Esophagus squamous epithelium (tissue), 5 donors: Measurements from ENCODE around the gene SCAMP2. TPM values are rescaled to one million over a fixed set of nuclear protein-coding genes. Genes with fewer than 3 reads are reported as not detected.
"Not testable (repeated sequence)": the region's sequence is repeated elsewhere in the genome, so short reads cannot be mapped to it uniquely, and the experiment has no call there.

ENCODE experiments used
- DNase-seq: peaks from one replicate; lab custom pipeline; 2025; lab: John Stamatoyannopoulos, UW
- H3K27ac ChIP-seq, 4 donors: fragments of 200-600 bp; sonication (generic); one replicate each; pipeline ENCODE4 v1.5.1; 2016 to 2019; ENCODE audit warnings: mild to moderate bottlenecking in 1 of 4
- H3K27me3 ChIP-seq, 4 donors: fragments of 200-600 bp; sonication (generic); 1 replicate in 3 of 4; 2 replicates in 1 of 4; pipeline versions ENCODE4 v1.5.1 to v1.6.0; 2017 to 2021; ENCODE audit warnings: antibody characterized with exemption in 1 of 4
- H3K36me3 ChIP-seq, 3 donors: fragments of 200-600 bp; sonication (generic); one replicate each; pipeline ENCODE4 v1.5.1; 2016 to 2019
- H3K4me1 ChIP-seq, 3 donors: fragments of 200-600 bp; sonication (generic); one replicate each; pipeline ENCODE4 v1.5.1; 2017 to 2019
- H3K4me3 ChIP-seq, 4 donors: fragments of 200-600 bp; sonication (generic); 1 replicate in 3 of 4; 2 replicates in 1 of 4; pipeline ENCODE4 v1.5.1; 2016 to 2019; ENCODE audit warnings: mild to moderate bottlenecking in 2 of 4, moderate library complexity in 1 of 4
- H3K9me3 ChIP-seq, 3 donors: fragments of 200-600 bp; sonication (generic); one replicate each; pipeline ENCODE4 v1.5.1; 2016 to 2019
- CTCF ChIP-seq, 6 experiments: fragments of 450-650 bp in 4 of 6; fragments of 200-600 bp in 2 of 6; sonication (generic) in 2 of 6; IDR thresholded peaks; one replicate each; pipeline ENCODE4 v1.5.1; 2016 to 2019; ENCODE audit warnings: antibody characterized with exemption in 6 of 6, mild to moderate bottlenecking in 4 of 6, moderate library complexity in 4 of 6
- POLR2A ChIP-seq, 4 donors: fragments of 450-650 bp; IDR thresholded peaks; one replicate each; pipeline ENCODE4 v1.6.1; 2017; ENCODE audit warnings: antibody characterized with exemption in 4 of 4, mild to moderate bottlenecking in 4 of 4, moderate library complexity in 3 of 4
- WGBS, 2 donors: methylation state at CpG; one replicate each; pipeline ENCODE4 v1.1.5; 2018; 5-methylcytosine and 5-hydroxymethylcytosine counted together
- intact Hi-C: fragments of 100-400 bp; cut with DNase I; formaldehyde crosslinking; loops from one replicate; pipeline ENCODE4 v1.15.0; 2022
- total RNA-seq, 4 donors: library from RNA; depleted of rRNA; stranded (reverse); fragments of >200 nt; gene quantifications; one replicate each; pipeline ENCODE4 v1.1.0, GENCODE V29; 2016
- donor health status: DM: yes; HTN: yes; CAD: no.

The SCAMP2 gene
- total RNA-seq, 4 donors from 2014 or later = 65.8 to 131 (median 88.7) TPM

- DNase-seq = no peak
- WGBS, 2 donors = 56 to 82% methylated on average over 3 of the region's 6 CpGs
- no peak overlapping the region for H3K27ac ChIP-seq
- H3K36me3 ChIP-seq = peaks cover 16 to 90% (median 24%) of the 10 kb centered on the region in 3 donors
- intact Hi-C loops = no loop called here
- H3K4me3 ChIP-seq = no peak overlapping the region
- H3K9me3 ChIP-seq = no peaks in the 10 kb centered on the region
- no peak for TF ChIP-seq POLR2A (IDR thresholded peaks at IDR 0.05)
- TF ChIP-seq CTCF (IDR thresholded peaks at IDR 0.05) = no peak
- no peaks in the 10 kb centered on the region for H3K27me3 ChIP-seq
- H3K4me1 ChIP-seq = peaks cover 9 to 44% (median 14%) of the 10 kb centered on the region in 3 donors
These were observed 24.1 kb upstream of the SCAMP2 start for GRCh38 chr15:74897300-74897701.

GRCh38 chr15:74896316-74896715 lies 23.2 kb upstream of the SCAMP2 start:
- TF ChIP-seq CTCF (IDR thresholded peaks at IDR 0.05) (no peak), POLR2A (IDR thresholded peaks at IDR 0.05) (no peak)
- no peak for DNase-seq
- H3K36me3 ChIP-seq = peaks cover 12 to 90% (median 24%) of the 10 kb centered on the region in 3 donors
- H3K4me1 ChIP-seq = peaks cover 3 to 44% (median 8%) of the 10 kb centered on the region in 3 donors
- no peaks in the 10 kb centered on the region for H3K27me3 ChIP-seq
- no peaks in the 10 kb centered on the region for H3K9me3 ChIP-seq
- H3K27ac ChIP-seq = peak overlapping the region in 1 of 4 donors; percentile 16
- H3K4me3 ChIP-seq = no peak overlapping the region
- intact Hi-C loops = no loop called here
- WGBS, 2 donors = 70 to 88% methylated on average over 3 of the region's 3 CpGs

DNA sequence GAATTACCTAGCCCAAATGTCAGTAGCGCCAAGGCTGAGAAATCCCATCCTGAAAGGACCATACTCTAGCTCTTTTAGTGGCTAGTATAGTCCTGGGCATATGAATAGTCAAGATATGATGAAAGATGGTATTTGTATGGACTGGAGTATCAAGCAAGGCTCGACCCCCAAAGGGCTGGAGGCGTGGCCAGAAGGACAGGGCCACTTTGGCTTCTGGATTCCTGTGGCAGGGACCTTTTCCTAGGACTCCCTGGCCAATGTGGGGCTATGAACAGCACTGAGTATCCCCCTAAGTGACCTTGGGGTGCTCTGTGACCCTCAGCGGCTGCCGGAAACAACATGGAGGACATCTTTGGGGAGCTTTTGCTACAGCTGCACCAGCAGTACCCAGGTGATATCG lies 22.7 kb upstream of the SCAMP2 start:
- Histone ChIP-seq H3K4me1 (peaks cover 5 to 44% (median 10%) of the 10 kb centered on the region in 3 donors), H3K36me3 (peaks cover 8 to 88% (median 23%) of the 10 kb centered on the region in 3 donors), H3K4me3 (no peak overlapping the region), H3K27me3 (no peaks in the 10 kb centered on the region), H3K27ac (peak overlapping the region in 1 of 4 donors; percentile 16), H3K9me3 (no peaks in the 10 kb centered on the region)
- intact Hi-C loops = no loop called here
- TF ChIP-seq POLR2A (IDR thresholded peaks at IDR 0.05) = no peak
- TF ChIP-seq CTCF (IDR thresholded peaks at IDR 0.05) = no peak
- DNase-seq = no peak
- WGBS, 2 donors = 87 to 97% methylated on average over 4 to 5 of the region's 6 CpGs

- WGBS, 2 donors = 95 to 100% methylated on average over 2 to 4 of the region's 7 CpGs
- DNase-seq, H3K4me3 ChIP-seq, H3K27me3 ChIP-seq, H3K9me3 ChIP-seq, intact Hi-C loops: not testable (repeated sequence)
- H3K27ac ChIP-seq = peak overlapping the region in 2 of 4 donors; percentile 65 to 91
- H3K36me3 ChIP-seq = peaks cover 0 to 73% (median 9%) of the 10 kb centered on the region in 3 donors
- peaks cover 14 to 55% (median 16%) of the 10 kb centered on the region in 3 donors for H3K4me1 ChIP-seq
These were observed 21.2 kb upstream of the SCAMP2 start for GRCh38 chr15:74894383-74894782.

DNA sequence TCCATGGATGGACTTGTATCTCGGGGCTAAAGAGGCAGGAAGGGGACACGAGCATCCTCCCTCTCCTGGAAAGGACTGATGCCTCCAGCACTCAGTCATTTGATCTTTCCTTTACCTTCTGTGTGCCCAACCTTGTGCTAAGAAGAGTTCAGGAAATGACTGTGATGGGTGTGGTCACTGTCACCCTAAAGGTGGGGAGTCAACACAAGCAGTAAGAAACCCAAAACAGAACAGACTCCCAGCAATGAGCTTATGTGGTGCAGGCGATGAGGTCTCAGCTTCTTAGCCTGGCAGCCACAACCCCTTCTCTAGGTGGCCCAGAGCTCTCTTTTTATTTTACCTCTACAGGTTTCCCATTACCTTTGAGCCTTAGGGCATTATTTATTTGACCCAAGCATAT lies 20.5 kb upstream of the SCAMP2 start:
- H3K36me3 ChIP-seq = peaks cover 0 to 66% (median 3%) of the 10 kb centered on the region in 3 donors
- no peak overlapping the region for H3K4me3 ChIP-seq
- peaks cover 16 to 62% (median 21%) of the 10 kb centered on the region in 3 donors for H3K4me1 ChIP-seq
- no peaks in the 10 kb centered on the region for H3K27me3 ChIP-seq
- TF ChIP-seq POLR2A (IDR thresholded peaks at IDR 0.05) (peak in 1 of 4 donors; percentile 13), CTCF (IDR thresholded peaks at IDR 0.05) (no peak)
- H3K9me3 ChIP-seq = no peaks in the 10 kb centered on the region
- 54 to 84% methylated on average over 2 of the region's 3 CpGs for WGBS, 2 donors
- H3K27ac ChIP-seq = peak overlapping the region; percentile 30 to 91 (median 48)
- intact Hi-C loops = no loop called here
- DNase-seq = no peak
